GM21381 (cell line): ENCODE results near the gene MICAL2.

Source experiments
- ATAC-seq: cut with Tn5 transposase; IDR thresholded peaks from one replicate; pipeline ENCODE4 v1.9.1; 2021; ENCODE audit warnings: mild to moderate bottlenecking, moderate library complexity; ENCODE audit not compliant: unreplicated experiment

Gene MICAL2

DNA sequence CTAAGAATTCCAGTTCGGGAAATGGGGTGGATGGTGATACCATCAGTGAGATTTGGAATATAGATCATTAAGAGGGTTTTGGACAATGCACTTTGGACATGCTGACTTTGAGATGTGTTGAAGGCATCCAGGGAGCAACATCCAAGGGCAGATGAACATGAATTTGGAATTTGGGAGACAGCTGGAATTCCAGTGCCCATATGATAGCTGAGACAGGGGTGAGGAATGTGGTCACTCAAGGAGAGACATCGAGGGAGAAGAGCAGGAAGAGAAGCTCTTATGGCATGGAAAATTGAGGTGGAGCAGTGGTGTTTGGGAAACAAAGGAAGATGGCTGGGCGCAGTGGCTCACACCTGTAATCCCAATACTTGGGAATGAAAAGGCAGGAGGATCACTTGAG is 11.8 kb upstream of the MICAL2 start:
- no peak for ATAC-seq

DNA sequence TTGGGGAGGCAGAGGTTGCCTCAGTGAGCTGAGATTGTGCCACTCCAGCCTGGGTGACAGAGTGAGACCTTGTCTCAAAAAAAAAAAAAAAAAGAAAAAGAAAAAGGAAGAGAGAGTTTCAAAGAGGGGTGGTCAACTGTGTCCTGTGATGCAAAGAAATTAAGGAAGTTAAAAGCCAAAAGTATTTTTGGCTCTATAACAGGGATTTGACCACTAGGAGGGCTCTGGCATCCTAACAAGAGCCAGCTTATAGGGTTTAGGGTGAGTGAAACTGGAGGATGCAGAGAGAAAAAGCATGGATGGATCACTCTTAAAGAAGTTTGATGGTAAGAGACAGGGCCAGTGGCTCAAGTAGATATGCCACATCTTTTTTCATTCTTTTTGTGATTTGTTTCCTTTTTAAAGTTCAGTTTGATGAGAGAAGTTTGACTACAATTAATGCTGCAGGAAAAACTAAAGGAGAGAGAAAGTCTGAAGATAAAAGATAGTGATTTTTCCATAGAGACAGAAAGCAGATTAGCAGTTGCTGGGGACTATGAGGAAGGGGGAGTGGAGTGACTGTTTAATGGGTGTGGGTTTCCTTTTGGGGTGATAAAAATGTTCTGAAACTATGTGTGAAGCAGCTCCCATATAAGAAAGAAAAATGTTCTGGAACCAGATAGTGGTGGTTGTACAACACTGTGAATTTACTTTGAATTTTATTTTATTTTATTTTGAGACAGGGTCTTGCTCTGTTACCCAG is 11.1 kb upstream of the MICAL2 start:
- no peak for ATAC-seq

DNA sequence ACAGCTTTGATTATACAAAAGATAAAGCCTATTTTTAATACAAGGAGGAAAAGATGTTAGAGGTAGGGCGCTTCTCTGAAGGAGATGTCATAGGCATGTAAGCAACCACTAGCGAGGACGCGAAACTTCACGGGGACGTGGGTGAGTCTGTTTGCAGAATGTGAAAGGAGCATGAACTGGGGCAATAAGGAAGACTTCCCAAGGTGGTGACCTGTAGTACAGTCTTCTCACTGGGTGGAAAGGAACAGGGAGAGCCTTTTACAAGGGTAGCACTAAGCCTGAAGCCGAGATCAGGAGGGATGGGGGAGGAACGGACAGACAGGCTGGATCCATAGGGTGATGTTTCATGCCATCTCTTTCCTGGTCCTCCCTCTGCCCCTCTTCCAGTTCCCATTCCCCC is 10.0 kb upstream of the MICAL2 start:
- ATAC-seq = no peak

DNA sequence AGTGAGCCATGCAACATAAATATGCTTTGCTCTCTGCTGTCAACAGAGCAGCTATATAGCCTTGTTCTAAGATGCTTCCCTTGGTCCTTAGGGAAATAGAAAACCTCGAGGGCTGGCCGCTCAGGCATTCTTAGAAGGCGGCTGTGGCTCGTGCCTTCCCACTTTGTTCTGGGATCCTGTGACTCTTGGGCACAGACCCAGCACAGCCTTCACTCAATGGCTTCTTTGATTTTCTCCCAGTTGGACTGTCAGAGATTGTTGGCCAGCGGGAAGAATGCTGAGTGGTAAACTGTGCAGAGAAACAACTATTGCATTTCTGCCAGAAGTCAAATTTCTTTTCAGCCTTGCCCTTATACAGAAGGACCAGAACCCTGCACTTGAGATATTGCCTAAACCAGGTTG is 9.5 kb upstream of the MICAL2 start:
- ATAC-seq = no peak

DNA sequence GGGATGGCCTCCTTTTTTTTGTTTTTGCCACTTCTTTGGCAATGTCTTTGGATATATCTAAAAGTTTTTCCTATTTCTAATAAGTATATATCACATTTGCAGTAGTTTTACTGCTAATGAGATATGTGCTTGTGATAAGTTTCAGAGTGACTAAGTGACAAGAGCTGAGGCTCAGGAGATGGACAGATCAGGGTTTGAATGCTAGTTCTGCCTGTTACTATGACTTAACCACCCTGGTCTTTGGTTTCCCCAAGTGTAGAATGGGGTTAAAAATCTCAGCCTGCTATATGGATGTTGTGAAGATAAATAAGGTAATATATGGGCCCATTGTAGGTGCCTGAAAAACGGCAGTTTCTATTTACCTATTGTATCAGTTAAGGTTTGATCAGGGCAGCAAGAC is 9.1 kb upstream of the MICAL2 start:
- no peak for ATAC-seq

DNA sequence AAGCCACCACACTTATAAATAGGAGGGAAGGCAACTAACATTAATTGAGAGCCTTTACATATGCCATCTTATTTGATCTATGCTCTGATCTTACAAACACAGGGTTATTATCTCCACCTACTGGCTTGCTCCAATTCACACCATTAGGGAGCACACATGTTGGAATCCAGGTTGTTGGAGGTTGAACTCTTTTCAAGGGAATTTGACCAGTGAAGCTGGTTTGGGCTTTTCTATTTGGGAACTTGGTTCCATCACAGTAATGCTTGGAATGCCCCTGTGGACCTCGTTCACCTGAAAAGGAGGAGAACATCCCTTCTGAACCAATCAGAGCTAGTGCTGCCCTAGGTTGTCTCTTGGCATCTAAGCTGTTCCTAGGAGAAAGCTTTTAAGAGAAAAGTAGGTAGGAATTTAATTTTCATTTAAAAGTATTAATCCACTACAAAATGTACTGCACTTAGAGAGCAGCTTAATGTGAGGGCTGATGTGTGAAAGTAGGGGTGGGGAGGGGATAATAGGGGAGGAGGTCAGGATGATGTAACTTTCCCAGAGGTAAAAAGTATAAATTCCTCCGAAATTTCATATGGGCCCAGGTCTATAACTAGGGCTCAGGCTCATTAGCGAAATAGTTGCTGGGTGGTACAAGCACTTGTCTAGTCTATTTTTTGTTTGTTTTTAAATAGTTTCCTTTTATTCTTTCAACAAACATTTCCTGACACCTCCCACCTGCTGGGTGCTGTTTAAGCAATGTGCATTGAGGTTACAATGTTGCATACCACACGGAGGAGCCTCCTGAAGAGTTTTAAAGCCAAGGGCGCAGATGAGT is 7.6 kb upstream of the MICAL2 start:
- ATAC-seq = no peak

DNA sequence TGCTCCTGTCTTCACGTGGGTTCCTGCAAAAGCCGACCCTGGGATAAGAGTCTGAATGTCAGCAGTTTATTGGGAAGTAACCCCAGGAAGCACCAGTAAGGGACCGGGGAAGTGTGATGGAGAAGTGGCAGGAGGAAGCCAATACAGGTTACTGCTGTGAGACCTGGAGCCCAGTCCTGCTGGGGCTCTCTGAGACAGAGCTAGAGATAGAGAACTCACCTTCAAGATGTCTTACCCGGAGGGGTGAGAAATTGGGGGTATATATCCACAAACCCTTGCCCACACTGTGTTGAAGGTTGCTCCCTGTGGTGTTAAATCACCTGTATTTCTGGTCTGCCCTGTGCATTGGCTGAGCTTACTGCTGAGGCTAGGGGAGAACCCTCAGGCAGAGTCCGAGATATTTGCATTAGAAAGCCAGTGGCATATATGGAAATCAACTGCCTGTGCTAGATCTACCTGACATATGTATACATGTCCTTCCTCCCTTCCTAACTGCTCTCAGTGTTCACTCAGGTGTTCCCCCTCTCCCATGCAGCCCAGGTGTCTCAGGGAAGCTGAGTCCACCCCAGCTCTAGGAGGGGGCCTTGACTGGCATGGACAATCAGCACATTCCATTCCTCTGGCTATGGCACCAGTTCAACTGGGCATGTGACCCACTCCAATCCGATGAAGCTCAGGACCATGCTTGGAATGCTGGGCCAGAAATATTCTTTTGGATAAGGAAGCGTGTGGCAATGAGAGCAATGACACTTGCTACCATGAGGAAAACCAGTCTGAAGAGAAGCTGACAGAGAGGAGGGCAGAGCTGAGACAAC is 6.8 kb upstream of the MICAL2 start:
- no peak for ATAC-seq

DNA sequence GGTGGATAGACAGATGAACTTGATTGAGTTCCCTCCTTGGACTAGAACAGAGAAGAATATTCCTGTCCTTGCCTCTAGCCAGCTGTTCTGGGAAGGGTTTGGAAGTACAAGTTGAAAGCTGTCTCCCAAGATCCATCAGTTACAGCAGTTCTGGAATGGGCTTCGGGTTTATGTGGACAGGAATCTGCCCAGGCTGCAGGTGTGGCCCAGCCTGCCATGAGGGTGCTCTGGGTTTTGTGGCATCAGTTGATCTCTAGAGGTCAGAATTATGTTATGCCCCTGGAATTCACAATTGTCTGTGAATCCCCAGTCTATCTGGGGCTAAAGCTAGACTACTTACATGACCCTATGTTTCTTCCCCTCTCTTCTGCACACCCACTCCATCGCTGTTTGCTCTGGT is 4.9 kb upstream of the MICAL2 start:
- ATAC-seq = no peak

DNA sequence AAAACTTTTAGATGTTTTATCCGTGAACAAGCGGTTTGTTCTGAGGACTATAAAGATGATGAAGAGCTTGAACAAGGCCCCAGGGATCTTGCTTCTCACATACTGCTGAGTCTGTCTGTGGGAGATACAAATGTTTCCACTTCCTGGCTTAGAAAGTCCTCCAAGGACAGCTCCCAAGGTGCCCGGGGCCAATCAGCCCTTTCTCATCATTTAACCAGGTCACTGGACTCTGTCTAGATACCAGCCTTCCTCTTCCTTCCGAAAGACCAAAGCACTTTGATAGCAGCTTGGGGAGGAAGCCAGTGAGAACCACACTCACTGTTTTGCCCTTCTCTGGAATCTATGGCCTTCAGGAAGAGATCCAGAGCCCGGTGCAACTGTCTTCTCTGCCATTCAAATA is 4.3 kb upstream of the MICAL2 start:
- no peak for ATAC-seq

DNA sequence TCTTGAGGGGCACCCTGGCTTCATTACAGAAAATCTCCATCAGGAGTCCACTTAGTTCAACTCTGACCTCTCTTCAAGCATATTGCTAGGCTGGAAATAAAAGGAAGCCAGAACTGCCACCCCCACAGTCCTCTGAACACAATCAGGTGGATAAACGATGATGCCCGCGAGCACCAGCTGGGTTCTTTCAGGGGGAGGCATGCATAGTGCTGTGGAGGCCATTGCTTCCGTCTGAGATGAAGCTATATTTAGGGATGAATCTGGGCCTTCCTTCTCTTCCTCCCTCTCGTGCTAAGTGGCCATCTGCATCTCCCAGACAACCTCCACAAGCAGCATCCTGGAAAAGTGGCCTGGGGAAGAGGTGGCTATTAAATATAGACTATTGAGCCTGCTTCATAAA is 3.9 kb upstream of the MICAL2 start:
- no peak for ATAC-seq

DNA sequence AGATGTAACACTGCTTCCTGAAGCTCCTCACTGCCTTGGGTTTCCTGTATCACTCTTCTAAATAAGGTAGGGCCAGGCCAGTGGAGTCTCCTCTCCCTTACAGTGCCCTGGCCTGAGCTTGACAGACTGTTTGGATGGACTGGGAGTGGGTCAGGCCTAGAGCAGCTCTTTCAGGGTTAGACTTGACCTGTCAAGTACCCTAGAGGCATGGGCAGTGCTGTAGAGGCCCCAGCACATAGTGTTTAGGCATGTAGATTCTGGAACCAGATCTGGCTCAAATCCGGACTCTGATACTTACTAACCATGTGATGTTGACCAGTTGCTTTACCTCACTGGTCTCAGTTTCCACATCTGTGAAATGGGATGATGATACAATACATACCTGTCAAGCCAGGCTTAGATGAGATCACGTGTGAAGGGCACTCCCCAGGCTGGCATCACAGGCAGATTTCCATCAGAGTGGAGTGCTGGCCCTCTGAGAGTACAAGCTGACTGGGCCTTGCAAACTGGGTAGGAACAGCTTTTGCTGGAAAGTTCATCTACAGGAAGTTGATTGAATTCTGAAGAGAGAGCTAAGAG is 1.4 kb upstream of the MICAL2 start:
- ATAC-seq = no peak

DNA sequence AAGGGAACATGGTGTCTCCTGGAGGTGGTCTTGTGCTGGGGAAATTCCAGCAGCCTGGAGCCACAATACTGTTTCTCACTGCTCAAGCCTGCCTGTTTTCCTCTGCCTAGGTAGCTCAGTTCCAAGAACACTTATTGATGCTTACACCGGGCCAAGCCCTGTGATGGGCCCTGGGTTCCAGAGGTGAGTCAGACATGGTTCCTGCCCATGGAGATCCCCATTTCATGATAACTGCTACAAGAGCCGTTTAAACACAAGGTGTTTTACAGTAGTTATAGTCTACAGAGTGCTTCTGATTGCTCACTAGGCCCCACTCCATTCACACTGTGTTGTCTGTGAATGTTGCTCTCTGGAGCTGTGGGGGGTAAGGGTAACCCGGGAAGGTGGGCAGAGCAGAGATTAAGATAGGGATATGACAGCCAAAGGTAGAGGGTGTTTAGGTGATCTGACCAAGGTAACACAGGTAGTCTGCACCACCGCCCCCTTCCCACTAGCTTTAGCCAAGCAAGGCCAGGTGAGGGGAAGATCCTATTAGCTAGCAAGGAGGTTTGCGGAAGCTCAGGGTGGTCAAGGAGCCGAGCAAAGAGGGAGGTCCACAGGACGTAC is 696 bp upstream of the MICAL2 start:
- ATAC-seq = no peak

DNA sequence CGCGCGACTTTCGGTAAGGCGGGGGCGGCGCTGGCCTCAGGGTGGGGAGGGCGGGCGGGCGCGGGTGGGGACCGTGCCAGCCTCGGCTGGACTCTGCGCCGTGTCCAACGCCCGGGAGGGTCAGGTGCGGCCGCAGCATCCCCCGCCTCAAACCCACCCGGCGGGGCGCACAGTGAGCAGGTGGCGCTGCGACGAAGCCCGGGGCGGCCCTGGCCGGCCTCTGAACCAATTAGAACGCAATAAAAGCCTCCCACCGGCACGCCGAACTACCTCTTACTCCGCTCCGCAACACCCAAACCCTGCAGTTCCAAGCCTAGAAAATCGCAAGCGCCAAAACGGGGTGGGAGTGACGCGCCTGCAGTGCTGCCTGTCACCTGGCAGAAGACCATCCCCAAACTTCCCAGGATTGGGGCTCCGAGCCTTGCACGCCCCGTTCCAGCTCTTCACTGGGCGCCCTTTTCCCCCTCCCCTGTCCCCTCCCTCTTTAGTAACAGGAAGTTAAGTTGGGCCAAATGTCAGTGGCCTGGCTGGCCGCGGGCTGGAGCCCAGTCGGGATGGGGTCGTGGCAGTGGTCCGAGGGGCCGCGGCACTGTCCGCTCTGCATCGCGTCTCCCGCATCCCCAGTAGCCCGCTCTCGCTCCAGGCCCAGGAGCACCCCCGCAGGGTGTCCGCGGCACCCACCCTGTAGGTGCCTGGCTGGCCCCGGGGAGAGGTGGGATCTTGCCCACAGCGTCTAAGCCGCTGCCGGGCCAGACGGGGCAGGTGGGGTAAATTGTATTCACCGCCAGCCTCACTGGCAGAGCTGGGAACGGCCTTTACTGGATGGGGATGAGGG is 541 bp downstream of the MICAL2 start:
- peak; percentile 34 for ATAC-seq

DNA sequence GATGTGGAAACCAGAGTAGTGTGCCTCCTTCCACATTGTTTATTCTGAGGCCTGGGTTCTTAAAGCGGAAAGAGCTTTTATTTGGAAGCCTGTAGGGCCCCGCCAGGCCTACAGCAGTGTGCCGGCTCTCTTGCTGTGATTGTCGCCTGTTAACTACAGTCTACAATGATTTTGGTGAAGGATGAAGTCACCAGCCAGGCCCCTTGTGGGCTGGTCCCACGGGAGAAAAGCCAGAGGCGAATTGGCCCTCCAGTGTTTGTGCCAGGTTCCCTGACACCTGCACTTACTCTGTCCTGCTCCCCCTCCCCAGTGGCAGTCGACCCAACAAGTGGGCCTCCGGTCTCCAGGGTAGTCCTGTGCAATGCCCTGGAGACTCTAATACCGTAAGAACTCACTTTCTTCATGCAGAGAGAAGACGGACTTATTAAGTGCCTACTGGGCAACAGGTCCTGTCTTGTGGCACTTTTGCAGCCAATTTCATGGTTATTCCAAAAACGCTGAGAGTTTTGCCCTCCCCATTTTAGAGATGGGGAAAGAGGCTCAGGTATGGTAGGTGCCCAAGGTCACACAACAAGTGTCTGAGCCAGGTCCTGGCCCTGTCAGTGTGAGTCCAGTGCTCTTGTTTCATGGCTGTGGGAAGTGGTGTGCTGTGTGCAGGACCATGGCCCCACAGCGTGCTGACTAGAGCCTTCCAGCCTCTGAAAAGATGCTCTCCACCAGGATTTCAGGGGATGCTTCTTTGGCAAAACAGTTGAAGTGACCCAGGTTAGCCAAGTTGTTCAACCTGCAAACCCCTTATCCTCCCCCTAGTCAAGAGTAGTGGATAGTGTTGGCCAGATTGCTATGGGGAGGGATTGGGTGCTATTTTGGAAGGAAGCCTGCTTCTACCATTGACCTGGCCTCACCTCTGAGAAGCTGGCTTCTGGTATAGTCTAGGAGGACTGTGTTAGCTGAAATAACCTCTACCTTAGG is 1.4 kb downstream of the MICAL2 start:
- ATAC-seq = no peak

DNA sequence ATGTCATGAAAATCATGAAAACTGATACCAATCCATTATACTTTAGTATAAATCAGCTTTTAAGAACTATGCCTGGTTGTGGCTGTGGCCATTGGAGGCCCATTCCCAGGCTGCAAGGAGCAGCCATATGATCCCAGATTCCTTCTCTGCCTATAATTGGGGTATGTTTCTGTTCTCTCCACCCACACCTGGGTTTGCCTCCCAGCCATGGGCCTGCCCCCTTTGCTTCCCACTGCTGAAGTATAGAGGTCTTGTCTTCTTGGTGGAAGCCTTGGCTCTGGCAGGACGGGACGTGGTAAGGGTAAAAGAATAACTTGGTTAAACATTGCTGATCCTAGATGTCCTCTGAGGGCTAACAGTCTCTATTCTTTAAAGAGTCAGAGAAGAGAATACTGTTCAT is 2.4 kb downstream of the MICAL2 start:
- ATAC-seq = no peak

DNA sequence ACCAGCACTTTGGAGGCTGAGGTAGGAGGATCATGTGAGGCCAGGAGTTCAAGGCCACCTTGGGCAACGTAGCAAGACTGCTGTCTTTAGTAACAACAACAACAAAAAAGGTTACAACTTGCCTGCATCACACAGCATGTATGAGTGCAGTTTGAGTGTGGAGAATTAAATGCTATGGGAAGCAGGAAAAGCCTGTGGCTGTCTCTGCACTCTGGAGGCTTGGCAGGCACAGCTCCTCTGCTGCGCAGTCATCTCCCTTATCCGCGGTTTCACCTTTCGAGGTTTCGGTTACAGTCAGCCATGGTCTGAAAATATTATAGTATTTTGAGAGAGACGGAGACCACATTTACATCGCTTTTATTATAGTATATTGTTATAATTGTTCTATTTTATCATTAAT is 2.9 kb downstream of the MICAL2 start:
- ATAC-seq = no peak

DNA sequence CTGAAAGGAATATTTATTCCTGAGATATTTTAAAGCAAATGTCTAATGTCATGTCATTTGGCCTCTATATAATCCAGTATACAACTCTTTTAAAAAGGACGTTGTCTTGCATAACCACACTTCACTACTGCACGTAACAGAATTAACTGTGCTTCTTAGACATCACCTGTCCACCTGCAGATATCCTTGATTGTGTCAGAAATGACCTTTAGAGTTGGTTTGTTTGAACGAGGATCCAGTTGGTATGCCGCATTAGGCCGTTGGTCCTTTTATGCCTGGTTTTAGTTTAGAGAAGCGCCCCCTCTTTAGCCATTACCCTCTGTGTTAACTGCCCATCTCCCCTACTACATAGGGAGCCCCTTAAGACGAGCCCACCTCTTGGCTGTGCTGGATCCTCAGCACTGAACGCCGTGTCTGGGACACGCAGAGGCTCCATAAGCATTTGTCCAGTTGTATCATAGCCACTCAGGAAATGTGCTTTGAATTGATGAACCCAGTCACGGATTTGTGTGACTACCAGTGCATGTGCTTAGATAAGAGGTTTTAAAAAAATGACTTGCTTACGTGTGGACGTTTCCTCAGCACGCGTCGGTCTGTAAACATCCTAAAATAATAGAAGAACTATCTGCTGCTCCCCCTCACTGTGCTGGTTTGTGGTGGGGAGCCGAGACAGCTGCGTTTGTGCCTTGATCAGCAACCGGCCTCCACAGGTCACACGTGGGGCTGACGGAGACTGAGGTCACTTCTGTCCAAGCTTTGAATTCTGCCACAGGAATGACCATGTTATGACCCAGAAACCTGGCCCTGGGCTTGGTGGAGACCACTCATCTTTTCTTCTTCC is 4.0 kb downstream of the MICAL2 start:
- ATAC-seq = no peak
